ENCODE data around the gene ZNF200.

DNA sequence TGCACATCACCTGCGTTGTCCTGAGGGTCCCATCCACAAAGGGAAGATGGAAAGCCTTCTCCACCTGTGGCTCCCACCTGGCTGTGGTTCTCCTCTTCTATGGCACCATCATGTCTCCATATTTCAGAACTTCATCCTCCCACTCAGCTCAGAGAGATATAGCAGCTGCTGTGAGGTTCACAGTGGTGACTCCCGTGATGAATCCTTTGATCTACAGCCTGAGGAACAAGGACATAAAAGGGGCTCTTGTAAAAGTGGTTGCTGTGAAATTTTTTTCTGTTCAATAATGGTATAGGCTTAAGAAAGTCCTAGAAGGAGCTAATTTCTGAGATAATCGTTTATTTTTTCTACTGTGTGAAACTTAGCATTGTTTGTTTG lies 18.7 kb downstream of the ZNF200 start:
- TF ChIP-seq POLR2A (IDR thresholded peaks at IDR 0.05), result no peak
- TF ChIP-seq, protein P1, sequence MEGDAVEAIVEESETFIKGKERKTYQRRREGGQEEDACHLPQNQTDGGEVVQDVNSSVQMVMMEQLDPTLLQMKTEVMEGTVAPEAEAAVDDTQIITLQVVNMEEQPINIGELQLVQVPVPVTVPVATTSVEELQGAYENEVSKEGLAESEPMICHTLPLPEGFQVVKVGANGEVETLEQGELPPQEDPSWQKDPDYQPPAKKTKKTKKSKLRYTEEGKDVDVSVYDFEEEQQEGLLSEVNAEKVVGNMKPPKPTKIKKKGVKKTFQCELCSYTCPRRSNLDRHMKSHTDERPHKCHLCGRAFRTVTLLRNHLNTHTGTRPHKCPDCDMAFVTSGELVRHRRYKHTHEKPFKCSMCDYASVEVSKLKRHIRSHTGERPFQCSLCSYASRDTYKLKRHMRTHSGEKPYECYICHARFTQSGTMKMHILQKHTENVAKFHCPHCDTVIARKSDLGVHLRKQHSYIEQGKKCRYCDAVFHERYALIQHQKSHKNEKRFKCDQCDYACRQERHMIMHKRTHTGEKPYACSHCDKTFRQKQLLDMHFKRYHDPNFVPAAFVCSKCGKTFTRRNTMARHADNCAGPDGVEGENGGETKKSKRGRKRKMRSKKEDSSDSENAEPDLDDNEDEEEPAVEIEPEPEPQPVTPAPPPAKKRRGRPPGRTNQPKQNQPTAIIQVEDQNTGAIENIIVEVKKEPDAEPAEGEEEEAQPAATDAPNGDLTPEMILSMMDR (IDR thresholded peaks at IDR 0.05), result no peak
- TF ChIP-seq POLR2AphosphoS5 (IDR thresholded peaks at IDR 0.05), result no peak
